Measurements from ENCODE around the gene TLR9.
A peak's percentile ranks its signal among the peaks of the same experiment; 100 is the strongest.

TLR9 gene

GRCh38 chr3:52240059-52240885 lies 14.8 kb upstream of the TLR9 start:
- DNase-seq (ENCODE audit: low spot score in 2 of 2): peak in 1 of 2 donors; percentile 83
- Mint-ChIP-seq H3K4me3 (peak overlapping the region; percentile 88), H3K4me1 (peaks cover 84% of the 10 kb centered on the region), H3K27ac (peak overlapping the region; percentile 94), H3K9me3 (peaks cover 4% of the 10 kb centered on the region), H3K36me3 (peaks cover 41% of the 10 kb centered on the region)
- peak; percentile 48 for ATAC-seq

GRCh38 chr3:52238761-52239701 lies 13.6 kb upstream of the TLR9 start, which contains the start of gene TWF2:
TSS of gene TWF2 (minus strand) at chr3:52239158. CDS start at chr3:52239016, 142 bp downstream.
- Mint-ChIP-seq H3K4me1 (peaks cover 84% of the 10 kb centered on the region), H3K36me3 (peaks cover 42% of the 10 kb centered on the region)
- peak; percentile 92 to 94 for DNase-seq (ENCODE audit: low spot score in 2 of 2)

GRCh38 chr3:52238193-52238760 lies 12.8 kb upstream of the TLR9 start:
- no peak for DNase-seq (ENCODE audit: low spot score in 2 of 2)
- peaks cover 48% of the 10 kb centered on the region for H3K36me3 Mint-ChIP-seq
- peaks cover 79% of the 10 kb centered on the region for H3K4me1 Mint-ChIP-seq
- peak overlapping the region; percentile 88 for H3K4me3 Mint-ChIP-seq
- ATAC-seq: no peak
- H3K27ac Mint-ChIP-seq: peak overlapping the region; percentile 94
- peaks cover 2% of the 10 kb centered on the region for H3K9me3 Mint-ChIP-seq

More at GRCh38 chr3:52238761-52239701, 13.6 kb upstream of the TLR9 start, which contains the start of gene TWF2:
- Mint-ChIP-seq H3K27ac (peak within 1 kb of the TSS; percentile 94), H3K9me3 (peaks cover 4% of the 10 kb centered on the region), H3K4me3 (peak within 1 kb of the TSS; percentile 88)
- peak; percentile 83 for ATAC-seq

GRCh38 chr3:52237657-52238172 lies 12.3 kb upstream of the TLR9 start:
- H3K27ac Mint-ChIP-seq: peak overlapping the region; percentile 94
- ATAC-seq (no peak), DNase-seq (ENCODE audit: low spot score in 2 of 2) (no peak)
- peaks cover 54% of the 10 kb centered on the region for H3K36me3 Mint-ChIP-seq
- H3K4me3 Mint-ChIP-seq: peak overlapping the region; percentile 88
- no peaks in the 10 kb centered on the region for H3K9me3 Mint-ChIP-seq
- peaks cover 76% of the 10 kb centered on the region for H3K4me1 Mint-ChIP-seq

- Mint-ChIP-seq H3K9me3 (no peaks in the 10 kb centered on the region), H3K4me1 (peaks cover 79% of the 10 kb centered on the region), H3K4me3 (peak overlapping the region; percentile 88), H3K36me3 (peaks cover 59% of the 10 kb centered on the region), H3K27ac (peak overlapping the region; percentile 94)
- DNase-seq (ENCODE audit: low spot score in 2 of 2) (no peak), ATAC-seq (no peak)
These were observed 11.7 kb upstream of the TLR9 start for GRCh38 chr3:52237006-52237656.

- Mint-ChIP-seq H3K4me1 (peaks cover 79% of the 10 kb centered on the region), H3K4me3 (peak overlapping the region; percentile 88), H3K9me3 (no peaks in the 10 kb centered on the region), H3K27ac (peak overlapping the region; percentile 94), H3K36me3 (peaks cover 66% of the 10 kb centered on the region)
- ATAC-seq (no peak), DNase-seq (ENCODE audit: low spot score in 2 of 2) (no peak)
These were observed 11.0 kb upstream of the TLR9 start for GRCh38 chr3:52236424-52236886.

- DNase-seq (ENCODE audit: low spot score in 2 of 2) (no peak), ATAC-seq (no peak)
- H3K36me3 Mint-ChIP-seq: peaks cover 72% of the 10 kb centered on the region
- peak overlapping the region; percentile 94 for H3K27ac Mint-ChIP-seq
- H3K9me3 Mint-ChIP-seq: no peaks in the 10 kb centered on the region
- no peak overlapping the region for H3K4me3 Mint-ChIP-seq
- peaks cover 67% of the 10 kb centered on the region for H3K4me1 Mint-ChIP-seq
These were observed 9.3 kb upstream of the TLR9 start for GRCh38 chr3:52234516-52235447.

GRCh38 chr3:52233968-52234367 lies 8.5 kb upstream of the TLR9 start:
- DNase-seq (ENCODE audit: low spot score in 2 of 2) (no peak), ATAC-seq (no peak)
- H3K36me3 Mint-ChIP-seq: peaks cover 75% of the 10 kb centered on the region
- H3K4me3 Mint-ChIP-seq: no peak overlapping the region
- peak overlapping the region; percentile 94 for H3K27ac Mint-ChIP-seq
- H3K9me3 Mint-ChIP-seq: no peaks in the 10 kb centered on the region
- H3K4me1 Mint-ChIP-seq: peaks cover 65% of the 10 kb centered on the region

- DNase-seq (ENCODE audit: low spot score in 2 of 2): no peak
- no peak overlapping the region for H3K4me3 Mint-ChIP-seq
- peaks cover 81% of the 10 kb centered on the region for H3K36me3 Mint-ChIP-seq
- no peak for ATAC-seq
- H3K27ac Mint-ChIP-seq: peak overlapping the region; percentile 94
- H3K4me1 Mint-ChIP-seq: peaks cover 60% of the 10 kb centered on the region
- H3K9me3 Mint-ChIP-seq: no peaks in the 10 kb centered on the region
These were observed 7.7 kb upstream of the TLR9 start for GRCh38 chr3:52233108-52233591.

GRCh38 chr3:52232279-52233107 lies 7.0 kb upstream of the TLR9 start:
- Mint-ChIP-seq H3K36me3 (peaks cover 87% of the 10 kb centered on the region), H3K27ac (peak overlapping the region; percentile 94), H3K9me3 (no peaks in the 10 kb centered on the region), H3K4me1 (peaks cover 53% of the 10 kb centered on the region), H3K4me3 (peak overlapping the region; percentile 51)
- no peak for ATAC-seq
- no peak for DNase-seq (ENCODE audit: low spot score in 2 of 2)

- DNase-seq (ENCODE audit: low spot score in 2 of 2) (peak; percentile 94 to 95), ATAC-seq (peak; percentile 83)
- H3K9me3 Mint-ChIP-seq: no peaks in the 10 kb centered on the region
- peak overlapping the region; percentile 51 for H3K4me3 Mint-ChIP-seq
- H3K27ac Mint-ChIP-seq: peak overlapping the region; percentile 94
- peaks cover 50% of the 10 kb centered on the region for H3K4me1 Mint-ChIP-seq
- H3K36me3 Mint-ChIP-seq: peaks cover 91% of the 10 kb centered on the region
These were observed 6.2 kb upstream of the TLR9 start for GRCh38 chr3:52231502-52232278.

- Mint-ChIP-seq H3K36me3 (peaks cover 88% of the 10 kb centered on the region), H3K4me3 (no peak overlapping the region), H3K9me3 (no peaks in the 10 kb centered on the region), H3K4me1 (peaks cover 50% of the 10 kb centered on the region), H3K27ac (peak overlapping the region; percentile 94)
- DNase-seq (ENCODE audit: low spot score in 2 of 2) (no peak), ATAC-seq (no peak)
These were observed 5.5 kb upstream of the TLR9 start for GRCh38 chr3:52230889-52231499.
